Sigmoid colon (tissue), 4 donors: ENCODE measurements around the gene PTPRF.

Source experiments
- CTCF ChIP-seq, 4 experiments: fragments of 450-650 bp in 3 of 4; fragments of 200-600 bp in 1 of 4; IDR thresholded peaks; one replicate each; pipeline ENCODE4 v1.5.1; 2016 to 2019; ENCODE audit warnings: antibody characterized with exemption in 4 of 4, mild to moderate bottlenecking in 3 of 4, moderate library complexity in 2 of 4
- EP300 ChIP-seq, 4 donors: sonication (generic); formaldehyde crosslinking; IDR thresholded peaks; one replicate each; pipeline ENCODE4 v1.6.1; 2017; ENCODE audit warnings: antibody characterized with exemption in 4 of 4
- POLR2A ChIP-seq, 2 donors: fragments of 450-650 bp; IDR thresholded peaks; one replicate each; pipeline ENCODE4 v1.6.1; 2016; ENCODE audit warnings: antibody characterized with exemption in 2 of 2, mild to moderate bottlenecking in 2 of 2, moderate library complexity in 2 of 2
- POLR2AphosphoS5 ChIP-seq, 4 donors: sonication (generic); formaldehyde crosslinking; IDR thresholded peaks; one replicate each; pipeline ENCODE4 v1.6.1; 2017; ENCODE audit warnings: antibody characterized with exemption in 4 of 4

- TF ChIP-seq POLR2A (IDR thresholded peaks at IDR 0.05) (no peak), CTCF (IDR thresholded peaks at IDR 0.05) (no peak), POLR2AphosphoS5 (IDR thresholded peaks at IDR 0.05) (no peak), EP300 (IDR thresholded peaks at IDR 0.05) (no peak)
Measured at GRCh38 chr1:43552059-43552742, 21.5 kb downstream of the PTPRF start.
